ENCODE data around the gene WDR90.

The WDR90 gene

GRCh38 chr16:648781-649589 is at the start of gene WDR90:
Gene WDR90 (plus strand): TSS chr16:649365. CDS start chr16:649417, 52 bp downstream.
- peak; percentile 91 for DNase-seq (ENCODE audit: insufficient read length, low spot score)
- peak; percentile 59 for TF ChIP-seq POLR2A (IDR thresholded peaks at IDR 0.05; ENCODE audit: low read depth, low read length)
- FAIRE-seq: no peak

GRCh38 chr16:600781-601180 is 48.4 kb upstream of the WDR90 start:
- no peak for TF ChIP-seq POLR2A (IDR thresholded peaks at IDR 0.05; ENCODE audit: low read depth, low read length)

GRCh38 chr16:603933-604332 is 45.2 kb upstream of the WDR90 start:
- TF ChIP-seq POLR2A (IDR thresholded peaks at IDR 0.05; ENCODE audit: low read depth, low read length): no peak
- FAIRE-seq (no peak), DNase-seq (ENCODE audit: insufficient read length, low spot score) (no peak)

More at GRCh38 chr16:600781-601180, 48.4 kb upstream of the WDR90 start:
- no peak for FAIRE-seq
- DNase-seq (ENCODE audit: insufficient read length, low spot score): no peak

GRCh38 chr16:606656-607307 is 42.4 kb upstream of the WDR90 start:
- DNase-seq (ENCODE audit: insufficient read length, low spot score): no peak
- FAIRE-seq: no peak
- TF ChIP-seq POLR2A (IDR thresholded peaks at IDR 0.05; ENCODE audit: low read depth, low read length): no peak

GRCh38 chr16:608019-608418 is 41.1 kb upstream of the WDR90 start:
- DNase-seq (ENCODE audit: insufficient read length, low spot score) (no peak), FAIRE-seq (no peak)
- no peak for TF ChIP-seq POLR2A (IDR thresholded peaks at IDR 0.05; ENCODE audit: low read depth, low read length)

GRCh38 chr16:609316-609715 is 39.8 kb upstream of the WDR90 start:
- TF ChIP-seq POLR2A (IDR thresholded peaks at IDR 0.05; ENCODE audit: low read depth, low read length): no peak
- DNase-seq (ENCODE audit: insufficient read length, low spot score): no peak
- FAIRE-seq: no peak

- DNase-seq (ENCODE audit: insufficient read length, low spot score) (no peak), FAIRE-seq (no peak)
- no peak for TF ChIP-seq POLR2A (IDR thresholded peaks at IDR 0.05; ENCODE audit: low read depth, low read length)
Measured at GRCh38 chr16:609984-610383, 39.2 kb upstream of the WDR90 start.

- DNase-seq (ENCODE audit: insufficient read length, low spot score): no peak
- no peak for TF ChIP-seq POLR2A (IDR thresholded peaks at IDR 0.05; ENCODE audit: low read depth, low read length)
- no peak for FAIRE-seq
Measured at GRCh38 chr16:610513-611381, 38.4 kb upstream of the WDR90 start.

- FAIRE-seq (no peak), DNase-seq (ENCODE audit: insufficient read length, low spot score) (no peak)
- TF ChIP-seq POLR2A (IDR thresholded peaks at IDR 0.05; ENCODE audit: low read depth, low read length): no peak
Measured at GRCh38 chr16:615122-615521, 34.0 kb upstream of the WDR90 start.

GRCh38 chr16:616733-617586 is 32.2 kb upstream of the WDR90 start:
- TF ChIP-seq POLR2A (IDR thresholded peaks at IDR 0.05; ENCODE audit: low read depth, low read length): no peak
- FAIRE-seq: no peak
- no peak for DNase-seq (ENCODE audit: insufficient read length, low spot score)

GRCh38 chr16:617855-618254 is 31.3 kb upstream of the WDR90 start:
- DNase-seq (ENCODE audit: insufficient read length, low spot score) (no peak), FAIRE-seq (no peak)
- no peak for TF ChIP-seq POLR2A (IDR thresholded peaks at IDR 0.05; ENCODE audit: low read depth, low read length)

GRCh38 chr16:619476-620100 is 29.6 kb upstream of the WDR90 start:
- FAIRE-seq (no peak), DNase-seq (ENCODE audit: insufficient read length, low spot score) (no peak)
- TF ChIP-seq POLR2A (IDR thresholded peaks at IDR 0.05; ENCODE audit: low read depth, low read length): no peak
